ENCODE results near the gene AKAP10.

The AKAP10 gene

DNA sequence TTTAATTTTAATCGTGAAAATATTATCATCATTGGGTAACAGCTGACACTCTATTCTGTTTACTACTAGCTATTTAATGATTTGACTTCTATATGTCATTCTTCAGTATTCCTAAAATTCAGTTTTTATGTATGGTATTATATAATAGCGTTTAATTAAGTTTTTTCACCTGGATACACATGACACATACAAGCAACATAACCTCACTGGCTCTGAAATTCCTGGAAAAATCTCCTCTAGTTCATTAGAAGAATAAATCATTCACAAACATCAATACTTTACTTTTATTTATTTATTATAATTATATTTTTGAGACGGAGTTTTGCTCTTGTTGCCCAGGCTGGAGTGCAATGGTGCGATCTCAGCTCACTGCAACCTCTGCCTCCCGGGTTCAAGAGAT lies 44.0 kb downstream of the AKAP10 start:
- Histone ChIP-seq H3K9ac (ENCODE audit: low read length) (no peak overlapping the region), H3K79me2 (ENCODE audit: insufficient read depth, low read length) (no peaks in the 10 kb centered on the region), H3K9me2 (replicated peaks; ENCODE audit: insufficient read depth, low read length) (no peaks in the 10 kb centered on the region), H3K4me3 (ENCODE audit: insufficient read depth, low read length, poor library complexity, severe bottlenecking) (no peak overlapping the region), H3K9me3 (ENCODE audit: insufficient read depth, low read length) (no peaks in the 10 kb centered on the region), H3F3A (ENCODE audit: insufficient read depth) (peaks cover 3% of the 10 kb centered on the region; the same call in 1 of the 2 replicates), H3K27me3 (ENCODE audit: low read length) (no peaks in the 10 kb centered on the region), H3K4me2 (ENCODE audit: low read depth, low read length, poor library complexity, severe bottlenecking) (no peak overlapping the region), H3K36me3 (ENCODE audit: low read length) (peaks cover 28% of the 10 kb centered on the region; the same call in 1 of the 2 replicates), H2AFZ (ENCODE audit: low read depth, low read length, severe bottlenecking) (no peak overlapping the region), H3K27ac (ENCODE audit: low read depth, low read length) (no peak overlapping the region), H4K20me1 (ENCODE audit: low read depth, low read length) (no peaks in the 10 kb centered on the region)
- TF ChIP-seq, protein P1, sequence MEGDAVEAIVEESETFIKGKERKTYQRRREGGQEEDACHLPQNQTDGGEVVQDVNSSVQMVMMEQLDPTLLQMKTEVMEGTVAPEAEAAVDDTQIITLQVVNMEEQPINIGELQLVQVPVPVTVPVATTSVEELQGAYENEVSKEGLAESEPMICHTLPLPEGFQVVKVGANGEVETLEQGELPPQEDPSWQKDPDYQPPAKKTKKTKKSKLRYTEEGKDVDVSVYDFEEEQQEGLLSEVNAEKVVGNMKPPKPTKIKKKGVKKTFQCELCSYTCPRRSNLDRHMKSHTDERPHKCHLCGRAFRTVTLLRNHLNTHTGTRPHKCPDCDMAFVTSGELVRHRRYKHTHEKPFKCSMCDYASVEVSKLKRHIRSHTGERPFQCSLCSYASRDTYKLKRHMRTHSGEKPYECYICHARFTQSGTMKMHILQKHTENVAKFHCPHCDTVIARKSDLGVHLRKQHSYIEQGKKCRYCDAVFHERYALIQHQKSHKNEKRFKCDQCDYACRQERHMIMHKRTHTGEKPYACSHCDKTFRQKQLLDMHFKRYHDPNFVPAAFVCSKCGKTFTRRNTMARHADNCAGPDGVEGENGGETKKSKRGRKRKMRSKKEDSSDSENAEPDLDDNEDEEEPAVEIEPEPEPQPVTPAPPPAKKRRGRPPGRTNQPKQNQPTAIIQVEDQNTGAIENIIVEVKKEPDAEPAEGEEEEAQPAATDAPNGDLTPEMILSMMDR (IDR thresholded peaks at IDR 0.05; ENCODE audit: insufficient read depth, low read length, poor library complexity, severe bottlenecking): no peak
- no peak for TF ChIP-seq EZH2phosphoT487 (conservative IDR thresholded peaks at IDR 0.05; ENCODE audit: low read length)

DNA sequence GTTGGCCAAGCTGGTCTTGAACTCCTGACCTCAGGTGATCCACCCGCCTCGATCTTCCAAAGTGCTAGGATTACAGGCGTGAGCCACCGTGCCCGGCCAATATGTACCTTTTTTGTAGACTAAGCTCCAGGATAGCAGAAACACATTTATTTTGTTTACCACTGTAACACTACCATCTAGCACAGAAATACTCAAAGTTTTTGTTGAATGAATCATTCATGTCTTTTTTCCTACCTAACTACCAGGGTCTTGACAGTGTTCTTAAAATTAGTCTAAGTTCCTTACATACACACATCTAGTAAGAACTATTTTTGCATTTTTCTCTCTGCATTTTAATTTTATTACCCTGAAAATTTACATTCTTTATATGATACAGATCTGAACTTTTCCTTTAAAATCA lies 44.4 kb downstream of the AKAP10 start:
- no peak for TF ChIP-seq EZH2phosphoT487 (conservative IDR thresholded peaks at IDR 0.05; ENCODE audit: low read length)
- TF ChIP-seq, protein P1 (IDR thresholded peaks at IDR 0.05; ENCODE audit: insufficient read depth, low read length, poor library complexity, severe bottlenecking): no peak
- peaks cover 3% of the 10 kb centered on the region; the same call in 1 of the 2 replicates for H3F3A ChIP-seq (ENCODE audit: insufficient read depth)
- H3K79me2 ChIP-seq (ENCODE audit: insufficient read depth, low read length): no peaks in the 10 kb centered on the region
- H4K20me1 ChIP-seq (ENCODE audit: low read depth, low read length): no peaks in the 10 kb centered on the region
- no peak overlapping the region for H3K4me2 ChIP-seq (ENCODE audit: low read depth, low read length, poor library complexity, severe bottlenecking)
- H3K27me3 ChIP-seq (ENCODE audit: low read length): no peaks in the 10 kb centered on the region
- no peaks in the 10 kb centered on the region for H3K9me3 ChIP-seq (ENCODE audit: insufficient read depth, low read length)
- H3K9me2 ChIP-seq (replicated peaks; ENCODE audit: insufficient read depth, low read length): no peaks in the 10 kb centered on the region
- H3K27ac ChIP-seq (ENCODE audit: low read depth, low read length): no peak overlapping the region
- no peak overlapping the region for H2AFZ ChIP-seq (ENCODE audit: low read depth, low read length, severe bottlenecking)
- no peak overlapping the region for H3K4me3 ChIP-seq (ENCODE audit: insufficient read depth, low read length, poor library complexity, severe bottlenecking)
- H3K9ac ChIP-seq (ENCODE audit: low read length): no peak overlapping the region
- H3K36me3 ChIP-seq (ENCODE audit: low read length): peaks cover 28% of the 10 kb centered on the region; the same call in 1 of the 2 replicates

DNA sequence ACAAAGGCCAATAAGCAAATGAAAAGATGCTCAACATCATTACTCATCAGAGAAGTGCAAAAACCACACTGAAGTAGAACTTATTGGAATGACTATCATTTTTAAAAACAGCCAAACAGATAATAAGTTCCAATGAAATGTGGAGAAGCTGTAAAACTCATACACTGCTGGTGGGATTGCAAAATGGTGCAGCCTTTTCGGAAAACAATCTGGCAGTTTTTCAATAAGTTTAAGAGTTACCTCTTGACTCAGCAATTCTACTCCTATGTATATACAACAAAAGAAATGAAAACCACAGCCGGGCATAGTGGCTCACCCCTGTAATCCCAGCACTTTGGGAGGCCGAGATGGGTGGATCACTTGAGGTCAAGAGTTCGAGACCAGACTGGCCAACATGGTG lies 49.3 kb downstream of the AKAP10 start:
- no peaks in the 10 kb centered on the region for H3K79me2 ChIP-seq (ENCODE audit: insufficient read depth, low read length)
- H3K27me3 ChIP-seq (ENCODE audit: low read length): no peaks in the 10 kb centered on the region
- H3K9ac ChIP-seq (ENCODE audit: low read length): no peak overlapping the region
- no peak overlapping the region for H3K4me2 ChIP-seq (ENCODE audit: low read depth, low read length, poor library complexity, severe bottlenecking)
- H3K9me3 ChIP-seq (ENCODE audit: insufficient read depth, low read length): no peaks in the 10 kb centered on the region
- no peaks in the 10 kb centered on the region for H3K9me2 ChIP-seq (replicated peaks; ENCODE audit: insufficient read depth, low read length)
- no peaks in the 10 kb centered on the region for H4K20me1 ChIP-seq (ENCODE audit: low read depth, low read length)
- no peak overlapping the region for H2AFZ ChIP-seq (ENCODE audit: low read depth, low read length, severe bottlenecking)
- TF ChIP-seq, protein P1 (IDR thresholded peaks at IDR 0.05; ENCODE audit: insufficient read depth, low read length, poor library complexity, severe bottlenecking): no peak
- TF ChIP-seq EZH2phosphoT487 (conservative IDR thresholded peaks at IDR 0.05; ENCODE audit: low read length): no peak
- H3F3A ChIP-seq (ENCODE audit: insufficient read depth): peaks cover 3% of the 10 kb centered on the region; the same call in 1 of the 2 replicates
- H3K4me3 ChIP-seq (ENCODE audit: insufficient read depth, low read length, poor library complexity, severe bottlenecking): no peak overlapping the region
- peaks cover 21% of the 10 kb centered on the region; the same call in 1 of the 2 replicates for H3K36me3 ChIP-seq (ENCODE audit: low read length)
- H3K27ac ChIP-seq (ENCODE audit: low read depth, low read length): no peak overlapping the region

Measured in SU-DHL-6 (cell line).